CD4-positive, alpha-beta T cell (primary cell): ENCODE measurements around the gene USP32. TPM values are rescaled to one million over a fixed set of nuclear protein-coding genes. Genes with fewer than 3 reads are reported as not detected.
"Not testable (repeated sequence)": the region's sequence is repeated elsewhere in the genome, so short reads cannot be mapped to it uniquely, and the experiment has no call there.

Experiments
- ATAC-seq: fragments of 200-7000 bp; cut with Tn5 transposase; one replicate; pipeline ENCODE4 v1.10.0; 2022; ENCODE audit warnings: mild to moderate bottlenecking; ENCODE audit not compliant: poor library complexity
- CTCF ChIA-PET: fragments of 350-600 bp; sonication (Branson Sonifier 250); formaldehyde crosslinking; loops from one replicate; lab custom pipeline; 2021; ENCODE audit warnings: antibody characterized with exemption, inconsistent platforms; lab: Charles Lee
- POLR2A ChIA-PET: fragments of 350-600 bp; sonication (Branson Sonifier 250); formaldehyde crosslinking; loops from one replicate; lab custom pipeline; 2021; ENCODE audit warnings: antibody characterized with exemption, inconsistent platforms; lab: Charles Lee
- DNase-seq, 14 experiments: peaks; one replicate each; pipeline ENCODE4 v3.0.0-alpha.2; 2013 to 2020; ENCODE audit warnings: mixed read lengths in 2 of 14
- H3K27ac ChIP-seq, 2 donors: one replicate each; pipeline versions ENCODE4 v1.5.1 to v1.7.0; 2013; ENCODE audit warnings: low read length in 2 of 2, low read depth in 1 of 2, mild to moderate bottlenecking in 1 of 2
- H3K27me3 ChIP-seq, 2 experiments: 1 replicate in 1 of 2; 2 replicates in 1 of 2; pipeline versions ENCODE4 v1.6.1 to v1.7.0; 2013; ENCODE audit warnings: low read length in 2 of 2, control low read depth in 1 of 2, mild to moderate bottlenecking in 1 of 2, moderate library complexity in 1 of 2; ENCODE audit not compliant: insufficient read depth in 2 of 2, control insufficient read depth in 1 of 2
- H3K36me3 ChIP-seq: one replicate; pipeline ENCODE4 v1.6.1; 2013; ENCODE audit warnings: low read length, control low read depth; ENCODE audit not compliant: insufficient read depth
- H3K4me1 ChIP-seq: one replicate; pipeline ENCODE4 v1.6.1; 2013; ENCODE audit warnings: low read length, control low read depth; ENCODE audit not compliant: insufficient read depth
- H3K4me3 ChIP-seq: one replicate; pipeline ENCODE4 v1.5.1; 2013; ENCODE audit warnings: mild to moderate bottlenecking, low read length, moderate library complexity
- H3K9me3 ChIP-seq, 2 experiments: 1 replicate in 1 of 2; 2 replicates in 1 of 2; pipeline versions ENCODE4 v1.6.1 to v1.7.0; 2013; ENCODE audit warnings: low read length in 2 of 2, mild to moderate bottlenecking in 2 of 2, control low read depth in 1 of 2, moderate library complexity in 1 of 2; ENCODE audit not compliant: control insufficient read depth in 1 of 2, insufficient read depth in 1 of 2
- H3K27ac Mint-ChIP-seq: one replicate; pipeline ENCODE4 v1.8.0; 2020; ENCODE audit warnings: mixed read lengths
- H3K27me3 Mint-ChIP-seq: one replicate; pipeline ENCODE4 v1.8.0; 2021; ENCODE audit warnings: mixed read lengths
- H3K36me3 Mint-ChIP-seq: one replicate; pipeline ENCODE4 v1.8.0; 2021; ENCODE audit warnings: low read depth, mixed read lengths
- H3K4me1 Mint-ChIP-seq: one replicate; pipeline ENCODE4 v1.8.0; 2021; ENCODE audit warnings: low read depth, mixed read lengths
- H3K4me3 Mint-ChIP-seq: one replicate; pipeline ENCODE4 v1.8.0; 2020; ENCODE audit warnings: mild to moderate bottlenecking, mixed read lengths
- H3K9me3 Mint-ChIP-seq: one replicate; pipeline ENCODE4 v1.8.0; 2020; ENCODE audit warnings: mixed read lengths
- CTCF ChIP-seq: fragments of 200-600 bp; IDR thresholded peaks from one replicate; pipeline ENCODE4 v1.8.0; 2022; ENCODE audit warnings: antibody characterized with exemption, mild to moderate bottlenecking
- intact Hi-C, 2 experiments: fragments of 100-400 bp; cut with DNase I in 1 of 2; cut with micrococcal nuclease in 1 of 2; formaldehyde crosslinking; loops; one replicate each; pipeline versions ENCODE4 v1.15.1 to v1.9.0; 2023 to 2025; cut with DNase I, micrococcal nuclease
- total RNA-seq, 174 experiments: library from RNA in 2 of 174; stranded (reverse) in 2 of 174; gene quantifications; one replicate each; pipeline ENCODE4 v1.2.3 and lab custom pipeline; 2021 to 2026

USP32 gene
- total RNA-seq, 2 experiments from 2014 or later: 23.9 to 24.7 TPM

GRCh38 chr17:60223456-60223855 lies 168.5 kb downstream of the USP32 start:
- Mint-ChIP-seq H3K9me3 (no peaks in the 10 kb centered on the region), H3K36me3 (peaks cover 50% of the 10 kb centered on the region), H3K4me3 (no peak overlapping the region), H3K4me1 (no peaks in the 10 kb centered on the region), H3K27me3 (no peaks in the 10 kb centered on the region), H3K27ac (no peak overlapping the region)
- no peak for TF ChIP-seq CTCF
- DNase-seq (no peak), ATAC-seq (no peak)
- H3K4me1 ChIP-seq: no peaks in the 10 kb centered on the region
- H3K36me3 ChIP-seq: peaks cover 43% of the 10 kb centered on the region
- H3K27ac ChIP-seq: no peak overlapping the region
- no peaks in the 10 kb centered on the region for H3K27me3 ChIP-seq
- H3K9me3 ChIP-seq: no peaks in the 10 kb centered on the region
- CTCF ChIA-PET: no interaction called here
- intact Hi-C loops: no loop called here
- POLR2A ChIA-PET: interaction anchor here (0.6 kb wide), 1 partner anchor 25 kb away, joined by 3 read pairs; no protein-coding TSS in a partner anchor
- no peak overlapping the region for H3K4me3 ChIP-seq

- H3K36me3 ChIP-seq: peaks cover 25% of the 10 kb centered on the region
- H3K27ac ChIP-seq, H3K4me1 Mint-ChIP-seq, H3K27ac Mint-ChIP-seq, H3K4me3 Mint-ChIP-seq, H3K4me3 ChIP-seq, H3K27me3 Mint-ChIP-seq, H3K9me3 Mint-ChIP-seq, ATAC-seq, DNase-seq, H3K4me1 ChIP-seq, intact Hi-C loops, POLR2A ChIA-PET, H3K9me3 ChIP-seq, CTCF ChIA-PET, H3K27me3 ChIP-seq: not testable (repeated sequence)
- peaks cover 32% of the 10 kb centered on the region for H3K36me3 Mint-ChIP-seq
Observed at GRCh38 chr17:60218774-60219173, 173.2 kb downstream of the USP32 start.

GRCh38 chr17:60215895-60216294 lies 176.0 kb downstream of the USP32 start:
- H3K27me3 Mint-ChIP-seq, POLR2A ChIA-PET, H3K4me1 ChIP-seq, H3K4me3 Mint-ChIP-seq, CTCF ChIA-PET, intact Hi-C loops, DNase-seq, H3K9me3 ChIP-seq, H3K4me1 Mint-ChIP-seq, ATAC-seq, H3K27ac Mint-ChIP-seq, H3K4me3 ChIP-seq, H3K27me3 ChIP-seq, H3K27ac ChIP-seq, H3K36me3 ChIP-seq, H3K9me3 Mint-ChIP-seq: not testable (repeated sequence)
- peaks cover 16% of the 10 kb centered on the region for H3K36me3 Mint-ChIP-seq

GRCh38 chr17:60211282-60211681 lies 180.7 kb downstream of the USP32 start:
- H3K4me3 ChIP-seq, ATAC-seq, H3K4me1 ChIP-seq, CTCF ChIA-PET, H3K27me3 ChIP-seq, H3K36me3 ChIP-seq, H3K4me1 Mint-ChIP-seq, H3K27ac Mint-ChIP-seq, H3K27ac ChIP-seq, H3K9me3 ChIP-seq, intact Hi-C loops, H3K27me3 Mint-ChIP-seq, H3K9me3 Mint-ChIP-seq, H3K4me3 Mint-ChIP-seq, DNase-seq, POLR2A ChIA-PET: not testable (repeated sequence)
- peaks cover 18% of the 10 kb centered on the region for H3K36me3 Mint-ChIP-seq

- H3K9me3 Mint-ChIP-seq, H3K4me3 Mint-ChIP-seq, H3K27me3 Mint-ChIP-seq, H3K4me1 Mint-ChIP-seq, H3K4me3 ChIP-seq, H3K27ac Mint-ChIP-seq, CTCF ChIA-PET, intact Hi-C loops, POLR2A ChIA-PET, H3K4me1 ChIP-seq, ATAC-seq, DNase-seq, H3K27ac ChIP-seq, H3K36me3 ChIP-seq, H3K9me3 ChIP-seq, H3K27me3 ChIP-seq: not testable (repeated sequence)
- peaks cover 20% of the 10 kb centered on the region for H3K36me3 Mint-ChIP-seq
Observed at GRCh38 chr17:60208302-60208701, 183.6 kb downstream of the USP32 start.

GRCh38 chr17:60205782-60206181 lies 186.2 kb downstream of the USP32 start:
- H3K9me3 Mint-ChIP-seq, ATAC-seq, H3K36me3 ChIP-seq, POLR2A ChIA-PET, H3K27ac Mint-ChIP-seq, H3K4me1 ChIP-seq, H3K27ac ChIP-seq, intact Hi-C loops, H3K4me3 Mint-ChIP-seq, H3K27me3 Mint-ChIP-seq, H3K4me3 ChIP-seq, DNase-seq, CTCF ChIA-PET, H3K27me3 ChIP-seq, H3K9me3 ChIP-seq, H3K4me1 Mint-ChIP-seq: not testable (repeated sequence)
- H3K36me3 Mint-ChIP-seq: peaks cover 20% of the 10 kb centered on the region
